ENCODE results near the gene LBX1.
"Not testable (repeated sequence)": the region's sequence is repeated elsewhere in the genome, so short reads cannot be mapped to it uniquely, and the experiment has no call there.

Gene LBX1

DNA sequence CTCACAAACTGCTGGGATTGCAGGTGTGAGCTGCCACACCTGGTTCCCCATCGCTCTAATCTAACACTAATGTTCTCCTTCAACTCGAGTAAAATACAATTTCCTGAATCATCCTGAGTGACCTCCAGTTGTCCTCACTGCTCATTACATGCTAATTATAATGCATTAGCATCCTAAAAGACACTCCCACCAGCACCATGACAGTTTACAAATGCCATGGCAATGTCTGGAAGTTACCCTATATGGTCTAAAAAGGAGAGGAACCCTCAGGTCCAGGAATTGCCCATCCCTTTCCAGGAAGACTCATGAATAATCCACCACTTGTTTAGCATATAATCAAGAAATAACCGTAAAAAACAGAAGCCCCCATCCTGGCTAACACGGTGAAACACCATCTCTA is 26.6 kb downstream of the LBX1 start:
- not testable (repeated sequence) for FAIRE-seq

DNA sequence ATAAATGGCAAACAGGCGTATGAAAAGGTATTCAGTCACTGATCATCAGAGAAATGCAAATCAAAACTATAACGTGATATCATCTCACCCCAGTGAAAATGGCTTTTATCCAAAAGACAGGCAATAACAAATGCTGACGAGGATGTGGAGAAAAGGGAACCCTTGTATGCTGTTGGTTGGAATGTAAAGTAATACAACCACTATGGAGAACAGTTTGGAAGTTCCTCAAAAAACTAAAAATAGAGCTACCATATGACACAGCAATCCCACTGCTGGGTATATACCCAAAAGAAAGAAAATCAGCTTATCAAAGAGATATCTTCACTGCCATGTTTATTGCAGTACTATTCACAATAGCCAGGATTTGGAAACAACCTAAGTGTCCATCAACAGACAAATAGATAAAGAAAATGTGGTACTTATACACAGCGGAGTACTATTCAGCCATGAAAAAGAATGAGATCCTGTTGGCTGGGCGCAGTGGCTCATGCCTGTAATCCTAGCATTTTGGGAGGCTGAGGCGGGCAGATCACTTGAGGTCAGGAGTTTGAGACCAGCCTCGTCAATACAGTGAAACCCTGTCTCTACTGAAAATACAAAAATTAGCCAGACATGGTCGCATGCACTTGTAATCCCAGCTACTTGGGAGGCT is 30.8 kb downstream of the LBX1 start:
- FAIRE-seq = not testable (repeated sequence)

DNA sequence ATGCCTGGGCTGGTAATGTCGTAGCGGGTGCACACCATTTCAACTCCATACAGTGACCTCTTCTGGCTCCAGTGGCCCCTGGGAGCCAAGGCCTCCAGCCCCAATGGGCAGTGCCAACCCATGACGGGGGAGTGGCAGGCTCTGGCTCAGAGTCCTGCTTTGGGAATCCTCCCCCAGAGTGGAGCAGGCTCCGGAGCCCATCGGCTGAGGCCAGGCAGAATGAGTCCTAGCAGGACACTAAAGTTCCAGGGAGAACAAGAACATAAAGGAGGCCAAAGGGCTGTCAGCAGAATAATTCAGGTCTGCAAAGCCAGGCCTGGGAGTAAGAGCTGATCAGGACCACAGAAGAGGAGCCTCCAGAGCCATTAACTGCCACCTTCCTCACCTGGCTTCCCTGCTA is 33.3 kb downstream of the LBX1 start:
- no peak for FAIRE-seq

DNA sequence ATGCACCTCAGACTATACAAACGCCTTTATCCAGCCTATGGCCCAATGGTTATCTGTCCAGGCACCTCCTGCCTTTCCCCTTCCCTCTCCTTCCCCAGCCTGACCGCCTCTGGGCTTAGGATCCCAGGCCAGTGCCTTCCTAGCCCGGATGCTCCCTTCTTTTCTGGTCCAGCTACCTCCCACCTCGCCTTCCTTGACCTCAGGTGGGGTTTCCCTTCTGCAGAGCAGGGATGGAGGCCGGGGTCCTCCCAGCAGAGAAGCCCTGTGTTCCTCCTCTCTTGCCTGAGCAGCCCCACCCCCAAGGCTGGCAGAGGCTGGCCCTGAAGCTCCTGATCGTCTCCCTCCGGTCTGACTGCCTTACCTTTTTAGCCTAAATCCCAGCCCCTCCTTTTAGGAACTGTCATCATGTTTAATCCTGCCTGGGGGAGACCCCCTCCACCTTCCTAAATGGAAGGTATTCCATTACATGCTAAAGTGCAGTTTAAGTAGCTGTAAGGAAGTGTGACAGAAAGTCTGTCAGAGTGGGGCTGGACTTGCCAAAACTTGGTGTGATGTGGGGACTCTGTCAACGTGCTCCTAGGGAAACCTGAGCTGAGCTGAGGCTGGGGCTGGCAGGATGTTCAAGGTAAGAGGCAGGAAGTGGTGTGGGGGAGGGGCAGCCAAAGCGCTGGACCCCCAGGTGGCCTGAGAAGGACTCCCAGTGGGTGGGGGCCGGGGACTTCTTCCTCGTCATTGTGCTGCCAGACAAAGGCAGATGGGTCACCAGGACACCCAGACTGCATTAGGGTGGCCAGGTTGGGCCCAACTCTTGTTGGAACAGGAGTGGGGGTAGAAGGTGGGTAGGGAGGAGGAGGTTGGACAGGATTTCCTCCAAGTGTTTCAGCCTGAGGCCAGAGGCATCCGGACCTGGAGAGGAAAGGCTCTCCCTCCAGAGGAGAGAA is 39.5 kb downstream of the LBX1 start:
- FAIRE-seq = no peak

DNA sequence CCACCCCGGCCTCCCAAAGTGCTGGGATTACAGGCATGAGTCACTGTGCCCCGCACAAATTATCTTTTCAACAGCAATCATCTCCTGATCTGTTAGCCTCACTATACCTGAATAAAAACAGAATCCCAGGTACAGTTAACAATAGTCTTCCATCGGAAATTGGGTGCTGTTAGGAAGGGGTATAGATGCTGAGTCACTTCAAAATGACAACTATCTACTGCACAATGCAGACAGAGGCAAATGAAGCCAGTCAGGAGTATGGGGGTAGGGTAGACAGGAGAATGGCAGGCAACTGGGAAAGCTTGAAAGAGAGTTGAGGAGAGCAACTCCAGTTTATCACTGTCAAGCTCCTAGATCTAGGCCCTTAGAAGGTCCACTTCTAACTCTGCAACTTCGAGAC is 40.3 kb downstream of the LBX1 start:
- FAIRE-seq = no peak

DNA sequence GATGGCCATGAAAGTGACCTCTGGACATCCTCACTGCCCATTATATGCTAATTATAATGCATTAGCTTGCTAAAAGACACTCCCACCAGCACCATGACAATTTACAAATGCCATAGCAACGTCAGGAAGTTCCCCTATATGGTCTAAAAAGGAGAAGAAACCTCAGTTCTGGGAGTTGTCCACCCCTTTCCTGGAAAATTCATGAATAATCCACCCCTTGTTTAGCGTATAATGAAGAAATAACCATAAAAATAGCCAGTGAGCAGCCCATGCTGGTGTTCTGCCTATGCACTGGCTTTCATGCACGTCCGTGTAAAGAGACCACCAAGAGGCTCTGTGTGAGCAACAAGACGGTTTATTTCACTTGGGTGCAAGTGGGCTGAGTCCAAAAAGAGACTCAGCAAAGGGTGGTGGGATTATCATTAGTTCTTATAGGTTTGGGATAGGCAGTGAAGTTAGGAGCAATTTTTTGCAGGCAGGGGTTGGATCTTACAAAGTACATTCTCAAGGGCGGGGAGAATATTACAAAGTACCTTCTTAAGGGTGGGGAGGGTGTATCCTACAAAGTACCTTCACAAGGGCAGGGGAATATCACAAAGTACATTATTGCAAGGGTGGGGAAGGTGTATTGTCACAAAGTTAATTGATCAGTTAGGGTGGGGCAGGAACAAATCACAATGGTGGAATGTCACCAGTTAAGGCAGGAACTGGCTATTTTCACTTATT is 45.6 kb downstream of the LBX1 start:
- FAIRE-seq = no peak

DNA sequence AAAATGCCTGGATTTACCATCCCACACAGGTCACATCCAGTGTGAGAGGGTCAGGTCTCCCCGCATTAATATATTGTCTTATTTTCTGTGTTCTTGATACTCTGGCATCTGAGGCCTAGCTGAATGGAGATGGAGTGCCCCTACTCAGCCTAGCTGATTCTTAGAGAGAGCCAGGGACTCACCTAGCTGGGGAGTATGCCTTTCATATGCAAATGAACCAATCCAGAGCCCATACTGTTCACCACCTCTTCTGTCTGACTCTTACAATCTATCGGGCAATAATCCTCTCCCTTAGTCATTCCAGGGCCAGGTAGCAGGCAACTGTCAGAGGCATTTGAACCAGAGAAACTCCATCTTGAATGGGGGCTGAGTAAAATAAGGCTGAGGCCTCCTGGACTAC is 46.3 kb downstream of the LBX1 start:
- no peak for FAIRE-seq

Measured in endometrium (tissue), 2 donors.